Neural cell (in vitro differentiated cells): ENCODE data around the gene ERCC5. TPM values are rescaled to one million over a fixed set of nuclear protein-coding genes. Genes with fewer than 3 reads are reported as not detected.

Source experiments
- H2AFZ ChIP-seq: fragments of 200-600, 300-800 bp; sonication (generic), shearing (Covaris generic); 2 replicates; pipeline ENCODE4 v1.6.0; 2014; ENCODE audit warnings: low read depth, mild to moderate bottlenecking, antibody characterized with exemption, low read length, moderate library complexity
- H3F3A ChIP-seq: fragments of 200-600 bp; shearing (Covaris generic); 2 replicates; pipeline ENCODE4 v1.6.1; 2016; ENCODE audit warnings: mild to moderate bottlenecking, moderate library complexity, mixed read lengths, antibody characterized with exemption, low read length; ENCODE audit not compliant: insufficient read depth, poor library complexity, severe bottlenecking
- H3K27ac ChIP-seq: fragments of 200-600, 300-800 bp; sonication (generic), shearing (Covaris generic); 2 replicates; pipeline ENCODE4 v1.5.1; 2014; ENCODE audit warnings: mild to moderate bottlenecking, low read length, moderate library complexity
- H3K27me3 ChIP-seq: fragments of 300-800, 200-600 bp; sonication (generic), shearing (Covaris generic); 2 replicates; pipeline ENCODE4 v1.6.0; 2014; ENCODE audit warnings: mild to moderate bottlenecking, low read depth, low read length, moderate library complexity; ENCODE audit not compliant: insufficient read depth
- H3K36me3 ChIP-seq: fragments of 300-800, 200-600 bp; sonication (generic), shearing (Covaris generic); 2 replicates; pipeline ENCODE4 v1.5.1; 2014; ENCODE audit warnings: mild to moderate bottlenecking, antibody characterized with exemption, low read length, moderate library complexity; ENCODE audit not compliant: insufficient read depth
- H3K4me2 ChIP-seq: fragments of 300-800, 200-600 bp; sonication (generic), shearing (Covaris generic); 2 replicates; pipeline ENCODE4 v1.6.0; 2014; ENCODE audit warnings: mild to moderate bottlenecking, low read length
- H3K4me3 ChIP-seq: fragments of 300-800, 200-600 bp; sonication (generic), shearing (Covaris generic); 2 replicates; pipeline ENCODE4 v1.5.1; 2014; ENCODE audit warnings: mild to moderate bottlenecking, low read length, moderate library complexity
- H3K79me2 ChIP-seq: fragments of 200-600 bp; shearing (Covaris generic); replicated peaks from 2 replicates; pipeline ENCODE4 v1.6.0; 2014; ENCODE audit warnings: mild to moderate bottlenecking, low read length, moderate library complexity; ENCODE audit not compliant: insufficient read depth
- H3K9ac ChIP-seq: fragments of 300-800, 200-600 bp; sonication (generic), shearing (Covaris generic); 2 replicates; pipeline ENCODE4 v1.6.1; 2016; ENCODE audit warnings: mild to moderate bottlenecking, low read length, mixed read lengths
- H3K9me2 ChIP-seq: fragments of 200-600 bp; shearing (Covaris generic); 2 replicates; pipeline ENCODE4 v1.6.1; 2016; ENCODE audit warnings: mild to moderate bottlenecking, low read length, mixed read lengths; ENCODE audit not compliant: insufficient read depth
- H3K9me3 ChIP-seq: fragments of 200-600, 300-800 bp; sonication (generic), shearing (Covaris generic); 2 replicates; pipeline ENCODE4 v1.6.1; 2016; ENCODE audit warnings: mild to moderate bottlenecking, mixed run types, low read length, moderate library complexity, mixed read lengths
- H4K20me1 ChIP-seq: fragments of 200-600 bp; shearing (Covaris generic); 2 replicates; pipeline ENCODE4 v1.6.1; 2016; ENCODE audit warnings: mild to moderate bottlenecking, mixed run types; ENCODE audit not compliant: insufficient read depth
- EP300 ChIP-seq: fragments of 450-650 bp; conservative IDR thresholded peaks from 2 replicates; pipeline ENCODE4 v1.6.1; 2014; ENCODE audit warnings: antibody characterized with exemption, mild to moderate bottlenecking, moderate library complexity; ENCODE audit not compliant: poor library complexity, severe bottlenecking
- EZH2 ChIP-seq: fragments of 200-600, 300-800 bp; shearing (Covaris generic), sonication (generic); IDR thresholded peaks from 2 replicates; pipeline ENCODE4 v1.6.1; 2014; ENCODE audit warnings: antibody characterized with exemption, low read length, borderline replicate concordance, mild to moderate bottlenecking; ENCODE audit not compliant: insufficient read depth, poor library complexity, severe bottlenecking
- MXI1 ChIP-seq: fragments of 450-650 bp; conservative IDR thresholded peaks from 2 replicates; pipeline ENCODE4 v1.6.1; 2014; ENCODE audit warnings: antibody characterized with exemption, mild to moderate bottlenecking; ENCODE audit not compliant: poor library complexity, severe bottlenecking
- POLR2AphosphoS5 ChIP-seq: IDR thresholded peaks from 2 replicates; pipeline ENCODE4 v1.6.1; 2012
- RAD21 ChIP-seq: fragments of 450-650 bp; conservative IDR thresholded peaks from 2 replicates; pipeline ENCODE4 v1.6.1; 2014; ENCODE audit warnings: antibody characterized with exemption, mild to moderate bottlenecking, moderate library complexity
- SMC3 ChIP-seq: fragments of 450-650 bp; conservative IDR thresholded peaks from 2 replicates; pipeline ENCODE4 v1.6.1; 2014; ENCODE audit warnings: antibody characterized with exemption, mild to moderate bottlenecking, moderate library complexity; ENCODE audit not compliant: poor library complexity
- TAF1 ChIP-seq: IDR thresholded peaks from 2 replicates; pipeline ENCODE4 v1.6.1; 2012; ENCODE audit warnings: low read depth
- polyA plus RNA-seq: library from polyadenylated mRNA; depleted of rRNA; stranded (reverse); fragments of >200 nt; gene quantifications from 2 replicates; pipeline ENCODE4 v1.2.3, GENCODE V29; 2014
- TF ChIP-seq, protein P1 (sequence below): IDR thresholded peaks from 2 replicates; pipeline ENCODE4 v1.6.1; 2012; ENCODE audit warnings: borderline replicate concordance
- TF ChIP-seq, protein P2 (sequence below): fragments of 450-650 bp; IDR thresholded peaks from 2 replicates; pipeline ENCODE4 v1.5.1; 2014; ENCODE audit warnings: antibody characterized with exemption, mild to moderate bottlenecking, moderate library complexity; ENCODE audit not compliant: poor library complexity, severe bottlenecking

Gene ERCC5
- polyA plus RNA-seq, 1 donor from 2014 or later: 67.5 TPM

DNA sequence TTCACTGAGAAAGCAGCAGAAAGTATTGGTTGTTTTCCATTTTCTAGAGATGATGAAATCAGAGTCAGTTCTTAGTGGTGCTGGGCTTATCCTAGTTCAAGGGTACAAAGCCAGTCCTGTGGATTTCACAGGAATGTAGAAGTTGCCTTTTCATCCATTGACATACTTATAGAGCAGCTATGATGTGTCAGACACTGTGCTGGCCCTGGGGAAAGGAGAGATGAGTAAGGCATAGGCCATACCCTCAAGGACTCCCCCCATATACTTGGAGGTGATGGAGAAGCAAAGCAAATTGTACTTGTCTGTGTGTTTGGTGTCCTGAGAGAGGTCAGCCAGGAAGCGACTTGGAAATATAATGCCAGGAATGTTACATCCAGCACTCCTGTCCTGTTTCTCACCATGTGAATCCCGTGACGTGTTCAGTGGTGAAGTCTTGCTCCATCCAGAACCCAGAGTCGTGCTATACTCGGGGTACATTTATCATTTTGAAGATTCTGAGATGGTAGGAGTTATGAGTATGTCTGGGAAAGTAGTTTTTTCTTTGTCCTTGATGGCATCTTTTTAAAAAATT, 22.6 kb downstream of the ERCC5 start:
- Histone ChIP-seq H3F3A (no peaks in the 10 kb centered on the region), H3K79me2 (peaks cover 4% of the 10 kb centered on the region), H3K27me3 (no peaks in the 10 kb centered on the region), H3K9me3 (peaks cover 10% of the 10 kb centered on the region), H3K4me2 (no peak overlapping the region), H3K4me3 (no peak overlapping the region), H4K20me1 (no peaks in the 10 kb centered on the region), H3K9me2 (no peaks in the 10 kb centered on the region), H3K27ac (no peak overlapping the region), H3K9ac (no peak overlapping the region), H3K36me3 (peaks cover 39% of the 10 kb centered on the region), H2AFZ (no peak overlapping the region)
- TF ChIP-seq EZH2: no peak
- TF ChIP-seq EP300: no peak
- no peak for TF ChIP-seq POLR2AphosphoS5
- TF ChIP-seq RAD21: no peak
- TF ChIP-seq MXI1: no peak
- TF ChIP-seq, protein P1, sequence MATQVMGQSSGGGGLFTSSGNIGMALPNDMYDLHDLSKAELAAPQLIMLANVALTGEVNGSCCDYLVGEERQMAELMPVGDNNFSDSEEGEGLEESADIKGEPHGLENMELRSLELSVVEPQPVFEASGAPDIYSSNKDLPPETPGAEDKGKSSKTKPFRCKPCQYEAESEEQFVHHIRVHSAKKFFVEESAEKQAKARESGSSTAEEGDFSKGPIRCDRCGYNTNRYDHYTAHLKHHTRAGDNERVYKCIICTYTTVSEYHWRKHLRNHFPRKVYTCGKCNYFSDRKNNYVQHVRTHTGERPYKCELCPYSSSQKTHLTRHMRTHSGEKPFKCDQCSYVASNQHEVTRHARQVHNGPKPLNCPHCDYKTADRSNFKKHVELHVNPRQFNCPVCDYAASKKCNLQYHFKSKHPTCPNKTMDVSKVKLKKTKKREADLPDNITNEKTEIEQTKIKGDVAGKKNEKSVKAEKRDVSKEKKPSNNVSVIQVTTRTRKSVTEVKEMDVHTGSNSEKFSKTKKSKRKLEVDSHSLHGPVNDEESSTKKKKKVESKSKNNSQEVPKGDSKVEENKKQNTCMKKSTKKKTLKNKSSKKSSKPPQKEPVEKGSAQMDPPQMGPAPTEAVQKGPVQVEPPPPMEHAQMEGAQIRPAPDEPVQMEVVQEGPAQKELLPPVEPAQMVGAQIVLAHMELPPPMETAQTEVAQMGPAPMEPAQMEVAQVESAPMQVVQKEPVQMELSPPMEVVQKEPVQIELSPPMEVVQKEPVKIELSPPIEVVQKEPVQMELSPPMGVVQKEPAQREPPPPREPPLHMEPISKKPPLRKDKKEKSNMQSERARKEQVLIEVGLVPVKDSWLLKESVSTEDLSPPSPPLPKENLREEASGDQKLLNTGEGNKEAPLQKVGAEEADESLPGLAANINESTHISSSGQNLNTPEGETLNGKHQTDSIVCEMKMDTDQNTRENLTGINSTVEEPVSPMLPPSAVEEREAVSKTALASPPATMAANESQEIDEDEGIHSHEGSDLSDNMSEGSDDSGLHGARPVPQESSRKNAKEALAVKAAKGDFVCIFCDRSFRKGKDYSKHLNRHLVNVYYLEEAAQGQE: no peak
- TF ChIP-seq, protein P2, sequence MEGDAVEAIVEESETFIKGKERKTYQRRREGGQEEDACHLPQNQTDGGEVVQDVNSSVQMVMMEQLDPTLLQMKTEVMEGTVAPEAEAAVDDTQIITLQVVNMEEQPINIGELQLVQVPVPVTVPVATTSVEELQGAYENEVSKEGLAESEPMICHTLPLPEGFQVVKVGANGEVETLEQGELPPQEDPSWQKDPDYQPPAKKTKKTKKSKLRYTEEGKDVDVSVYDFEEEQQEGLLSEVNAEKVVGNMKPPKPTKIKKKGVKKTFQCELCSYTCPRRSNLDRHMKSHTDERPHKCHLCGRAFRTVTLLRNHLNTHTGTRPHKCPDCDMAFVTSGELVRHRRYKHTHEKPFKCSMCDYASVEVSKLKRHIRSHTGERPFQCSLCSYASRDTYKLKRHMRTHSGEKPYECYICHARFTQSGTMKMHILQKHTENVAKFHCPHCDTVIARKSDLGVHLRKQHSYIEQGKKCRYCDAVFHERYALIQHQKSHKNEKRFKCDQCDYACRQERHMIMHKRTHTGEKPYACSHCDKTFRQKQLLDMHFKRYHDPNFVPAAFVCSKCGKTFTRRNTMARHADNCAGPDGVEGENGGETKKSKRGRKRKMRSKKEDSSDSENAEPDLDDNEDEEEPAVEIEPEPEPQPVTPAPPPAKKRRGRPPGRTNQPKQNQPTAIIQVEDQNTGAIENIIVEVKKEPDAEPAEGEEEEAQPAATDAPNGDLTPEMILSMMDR: no peak

DNA sequence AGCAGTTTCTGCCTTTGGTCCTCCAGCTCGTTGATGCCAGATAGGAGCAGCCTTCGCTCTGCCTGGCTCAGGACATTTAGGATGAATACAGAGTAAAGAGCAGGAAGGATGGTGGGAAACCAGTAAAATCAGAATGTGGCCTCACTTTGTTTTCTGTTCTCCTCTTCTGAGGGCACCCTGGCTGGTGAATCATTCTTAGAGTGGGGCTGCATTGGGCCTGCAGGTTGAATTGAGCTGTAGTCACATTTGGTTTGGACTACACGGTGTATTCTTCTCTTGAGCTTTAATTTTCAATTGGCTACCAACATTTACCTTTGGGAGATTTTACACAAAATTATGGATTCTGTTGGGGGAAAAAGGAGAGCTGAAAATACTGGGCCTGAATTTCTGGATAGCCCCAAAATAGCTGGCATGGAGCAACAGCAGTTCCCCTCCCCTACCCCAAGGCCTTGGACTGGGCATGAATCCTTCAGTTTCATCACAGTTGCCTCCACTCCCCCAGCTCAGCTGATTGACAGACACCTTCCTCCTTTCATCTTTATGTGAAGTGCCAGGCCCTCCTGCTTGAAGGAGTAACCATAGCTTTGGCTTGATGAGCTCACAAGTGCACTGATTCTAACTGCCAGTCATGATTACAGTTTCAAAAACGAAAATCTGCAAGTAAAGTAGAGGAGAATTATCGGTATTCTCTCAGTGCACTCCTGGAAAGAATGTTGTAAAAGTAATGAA, 24.3 kb downstream of the ERCC5 start:
- no peaks in the 10 kb centered on the region for H4K20me1 ChIP-seq
- no peaks in the 10 kb centered on the region for H3K9me2 ChIP-seq
- TF ChIP-seq RAD21 (no peak), MXI1 (no peak), POLR2AphosphoS5 (no peak), EP300 (no peak), EZH2 (no peak), SMC3 (no peak), TAF1 (no peak)
- TF ChIP-seq, protein P1: no peak
- TF ChIP-seq, protein P2: no peak
- H3F3A ChIP-seq: no peaks in the 10 kb centered on the region
- H3K79me2 ChIP-seq: peaks cover under 1% of the 10 kb centered on the region
- H3K9me3 ChIP-seq: peaks cover 4% of the 10 kb centered on the region
- H3K4me3 ChIP-seq: no peak overlapping the region
- no peaks in the 10 kb centered on the region for H3K27me3 ChIP-seq
- no peak overlapping the region for H3K4me2 ChIP-seq
- H2AFZ ChIP-seq: no peak overlapping the region
- peaks cover 24% of the 10 kb centered on the region for H3K36me3 ChIP-seq
- H3K27ac ChIP-seq: no peak overlapping the region
- no peak overlapping the region for H3K9ac ChIP-seq
